ENCODE data around the gene KLC1. TPM values are rescaled to one million over a fixed set of nuclear protein-coding genes. Genes with fewer than 3 reads are reported as not detected.

The KLC1 gene
- total RNA-seq, 1 donor from 2014 or later, result 266 TPM

- Histone ChIP-seq H3K27me3 (ENCODE audit: control insufficient read depth, insufficient read depth, low read length) (no peaks in the 10 kb centered on the region), H3K4me3 (ENCODE audit: low read depth, low read length) (no peak overlapping the region), H3K36me3 (ENCODE audit: control insufficient read depth, insufficient read depth, low read length) (peaks cover 4% of the 10 kb centered on the region)
- DNase-seq (ENCODE audit: low read depth), result no peak
- no peak for TF ChIP-seq CTCF (IDR thresholded peaks at IDR 0.05; ENCODE audit: insufficient read depth, low read length, poor library complexity, severe bottlenecking)
Measured at GRCh38 chr14:103705504-103706284, 76.7 kb downstream of the KLC1 start.

- H3K4me3 ChIP-seq (ENCODE audit: low read depth, low read length), result no peak overlapping the region
- no peaks in the 10 kb centered on the region for H3K27me3 ChIP-seq (ENCODE audit: control insufficient read depth, insufficient read depth, low read length)
- no peak for DNase-seq (ENCODE audit: low read depth)
- no peak for TF ChIP-seq CTCF (IDR thresholded peaks at IDR 0.05; ENCODE audit: insufficient read depth, low read length, poor library complexity, severe bottlenecking)
- H3K36me3 ChIP-seq (ENCODE audit: control insufficient read depth, insufficient read depth, low read length), result peaks cover 4% of the 10 kb centered on the region
Measured at GRCh38 chr14:103706551-103707328, 77.7 kb downstream of the KLC1 start.

- no peak for TF ChIP-seq CTCF (IDR thresholded peaks at IDR 0.05; ENCODE audit: insufficient read depth, low read length, poor library complexity, severe bottlenecking)
- peaks cover 2% of the 10 kb centered on the region for H3K36me3 ChIP-seq (ENCODE audit: control insufficient read depth, insufficient read depth, low read length)
- no peak overlapping the region for H3K4me3 ChIP-seq (ENCODE audit: low read depth, low read length)
- DNase-seq (ENCODE audit: low read depth), result no peak
- no peaks in the 10 kb centered on the region for H3K27me3 ChIP-seq (ENCODE audit: control insufficient read depth, insufficient read depth, low read length)
Measured at GRCh38 chr14:103707329-103708263, 78.6 kb downstream of the KLC1 start.

- TF ChIP-seq CTCF (IDR thresholded peaks at IDR 0.05; ENCODE audit: insufficient read depth, low read length, poor library complexity, severe bottlenecking), result no peak
- no peak overlapping the region for H3K4me3 ChIP-seq (ENCODE audit: low read depth, low read length)
- H3K27me3 ChIP-seq (ENCODE audit: control insufficient read depth, insufficient read depth, low read length), result no peaks in the 10 kb centered on the region
- H3K36me3 ChIP-seq (ENCODE audit: control insufficient read depth, insufficient read depth, low read length), result peaks cover 2% of the 10 kb centered on the region
- no peak for DNase-seq (ENCODE audit: low read depth)
Measured at GRCh38 chr14:103708750-103709187, 79.8 kb downstream of the KLC1 start.

GRCh38 chr14:103709814-103710213 is 80.8 kb downstream of the KLC1 start:
- Histone ChIP-seq H3K27me3 (ENCODE audit: control insufficient read depth, insufficient read depth, low read length) (no peaks in the 10 kb centered on the region), H3K36me3 (ENCODE audit: control insufficient read depth, insufficient read depth, low read length) (peaks cover 2% of the 10 kb centered on the region), H3K4me3 (ENCODE audit: low read depth, low read length) (no peak overlapping the region)
- no peak for DNase-seq (ENCODE audit: low read depth)
- TF ChIP-seq CTCF (IDR thresholded peaks at IDR 0.05; ENCODE audit: insufficient read depth, low read length, poor library complexity, severe bottlenecking), result no peak

Measured in kidney epithelial cell (primary cell).